H9 (cell line): ENCODE data around the gene HORMAD2. TPM values are rescaled to one million over a fixed set of nuclear protein-coding genes. Genes with fewer than 3 reads are reported as not detected.

Experiments
- DNase-seq: peaks from one replicate; pipeline ENCODE4 v3.0.0-alpha.2; 2017
- H2AFZ ChIP-seq: one replicate; pipeline ENCODE4 v1.6.1; 2013; ENCODE audit warnings: mild to moderate bottlenecking, low read length, control low read depth, moderate library complexity
- H2AK5ac ChIP-seq: 2 replicates; pipeline ENCODE4 v1.6.1; 2013; ENCODE audit warnings: low read length, control low read depth, mixed read lengths; ENCODE audit not compliant: insufficient read length
- H2BK120ac ChIP-seq: one replicate; pipeline ENCODE4 v1.6.1; 2013; ENCODE audit warnings: low read depth, mild to moderate bottlenecking, low read length, control low read depth, inconsistent platforms; ENCODE audit not compliant: poor library complexity, severe bottlenecking
- H2BK12ac ChIP-seq: 2 replicates; pipeline ENCODE4 v1.6.1; 2013; ENCODE audit warnings: low read length, control low read depth, mixed read lengths, low read depth; ENCODE audit not compliant: insufficient read length
- H2BK15ac ChIP-seq: 2 replicates; pipeline ENCODE4 v1.6.1; 2013; ENCODE audit warnings: low read depth, low read length, control low read depth
- H2BK20ac ChIP-seq: one replicate; pipeline ENCODE4 v1.6.1; 2013; ENCODE audit warnings: low read depth, mild to moderate bottlenecking, low read length, control low read depth, inconsistent platforms; ENCODE audit not compliant: poor library complexity, severe bottlenecking
- H2BK5ac ChIP-seq: 2 replicates; pipeline ENCODE4 v1.6.1; 2013; ENCODE audit warnings: low read length, control low read depth, mixed read lengths; ENCODE audit not compliant: insufficient read length
- H3K14ac ChIP-seq: 2 replicates; pipeline ENCODE4 v1.6.1; 2013; ENCODE audit warnings: low read length, control low read depth; ENCODE audit not compliant: insufficient read depth
- H3K18ac ChIP-seq: 2 replicates; pipeline ENCODE4 v1.6.1; 2013; ENCODE audit warnings: low read depth, mild to moderate bottlenecking, mixed read lengths, low read length, control low read depth; ENCODE audit not compliant: insufficient read length
- H3K23ac ChIP-seq: 2 replicates; pipeline ENCODE4 v1.6.1; 2013; ENCODE audit warnings: low read length, control low read depth, mixed read lengths, low read depth; ENCODE audit not compliant: insufficient read length
- H3K23me2 ChIP-seq: 2 replicates; pipeline ENCODE4 v1.6.1; 2013; ENCODE audit warnings: low read depth, mild to moderate bottlenecking, mixed read lengths, low read length, control low read depth; ENCODE audit not compliant: insufficient read length, poor library complexity, severe bottlenecking
- H3K27ac ChIP-seq: 2 replicates; pipeline ENCODE4 v1.5.1; 2013; ENCODE audit warnings: low read length, control low read depth, mixed read lengths, low read depth; ENCODE audit not compliant: insufficient read length
- H3K27me3 ChIP-seq: 2 replicates; pipeline ENCODE4 v1.6.1; 2013; ENCODE audit warnings: low read length, control low read depth, inconsistent platforms; ENCODE audit not compliant: insufficient read depth
- H3K4ac ChIP-seq: 2 replicates; pipeline ENCODE4 v1.6.1; 2013; ENCODE audit warnings: low read depth, mild to moderate bottlenecking, control low read depth, inconsistent platforms, low read length, moderate library complexity
- H3K4me1 ChIP-seq: 2 replicates; pipeline ENCODE4 v1.6.1; 2013; ENCODE audit warnings: low read length, control low read depth, inconsistent platforms; ENCODE audit not compliant: insufficient read depth
- H3K4me2 ChIP-seq: 2 replicates; pipeline ENCODE4 v1.6.1; 2013; ENCODE audit warnings: low read length, control low read depth, mixed read lengths; ENCODE audit not compliant: insufficient read length, insufficient read depth
- H3K56ac ChIP-seq: 2 replicates; pipeline ENCODE4 v1.6.1; 2013; ENCODE audit warnings: low read depth, mild to moderate bottlenecking, mixed read lengths, low read length, control low read depth; ENCODE audit not compliant: insufficient read length
- H3K79me1 ChIP-seq: 2 replicates; pipeline ENCODE4 v1.6.1; 2013; ENCODE audit warnings: low read depth, mild to moderate bottlenecking, moderate library complexity, low read length, control low read depth, inconsistent platforms; ENCODE audit not compliant: insufficient read depth, poor library complexity, severe bottlenecking
- H3K79me2 ChIP-seq: 2 replicates; pipeline ENCODE4 v1.6.1; 2013; ENCODE audit warnings: low read length, control low read depth, inconsistent platforms; ENCODE audit not compliant: insufficient read depth
- H3K9ac ChIP-seq: 2 replicates; pipeline ENCODE4 v1.6.1; 2013; ENCODE audit warnings: low read length, control low read depth, mixed read lengths; ENCODE audit not compliant: insufficient read length; ENCODE audit errors: extremely low read depth
- H3K9me3 ChIP-seq: one replicate; pipeline ENCODE4 v1.6.1; 2013; ENCODE audit warnings: low read depth, low read length, inconsistent platforms; ENCODE audit not compliant: control insufficient read depth
- H3T11ph ChIP-seq: one replicate; pipeline ENCODE4 v1.6.1; 2013; ENCODE audit warnings: mild to moderate bottlenecking, low read length, control low read depth, inconsistent platforms
- H4K20me1 ChIP-seq: one replicate; pipeline ENCODE4 v1.6.1; 2013; ENCODE audit not compliant: control insufficient read depth, insufficient read length, insufficient read depth
- H4K5ac ChIP-seq: 2 replicates; pipeline ENCODE4 v1.6.1; 2013; ENCODE audit warnings: low read depth, mild to moderate bottlenecking, mixed read lengths, low read length, control low read depth; ENCODE audit not compliant: insufficient read length
- H4K8ac ChIP-seq: replicated peaks from 2 replicates; pipeline ENCODE4 v1.6.1; 2013; ENCODE audit warnings: low read length, control low read depth, mixed read lengths, low read depth; ENCODE audit not compliant: insufficient read length
- H4K91ac ChIP-seq: 2 replicates; pipeline ENCODE4 v1.6.1; 2013; ENCODE audit warnings: low read depth, mild to moderate bottlenecking, moderate library complexity, mixed read lengths, low read length, control low read depth; ENCODE audit not compliant: insufficient read length
- H3K27ac Mint-ChIP-seq, 3 experiments: 2 replicates in 2 of 3; 3 replicates in 1 of 3; pipeline ENCODE4 v1.8.0; 2020 to 2021; ENCODE audit warnings: mixed read lengths in 3 of 3, mild to moderate bottlenecking in 1 of 3, moderate library complexity in 1 of 3
- H3K27me3 Mint-ChIP-seq: 2 replicates; pipeline ENCODE4 v1.8.0; 2021; ENCODE audit warnings: low read depth, mild to moderate bottlenecking, moderate library complexity, mixed read lengths
- H3K36me3 Mint-ChIP-seq, 3 experiments: 2 replicates in 2 of 3; 3 replicates in 1 of 3; pipeline ENCODE4 v1.8.0; 2020 to 2021; ENCODE audit warnings: low read depth in 3 of 3, mixed read lengths in 3 of 3; ENCODE audit not compliant: insufficient read depth in 1 of 3
- H3K4me1 Mint-ChIP-seq, 2 experiments: 2 replicates each; pipeline ENCODE4 v1.8.0; 2020; ENCODE audit warnings: mixed read lengths in 2 of 2
- H3K4me3 Mint-ChIP-seq, 2 experiments: 2 replicates in 1 of 2; 3 replicates in 1 of 2; pipeline ENCODE4 v1.8.0; 2020 to 2021; ENCODE audit warnings: mild to moderate bottlenecking in 2 of 2, mixed read lengths in 2 of 2, moderate library complexity in 1 of 2
- H3K9me3 Mint-ChIP-seq, 2 experiments: 2 replicates in 1 of 2; 3 replicates in 1 of 2; pipeline ENCODE4 v1.8.0; 2020; ENCODE audit warnings: mild to moderate bottlenecking in 2 of 2, mixed read lengths in 2 of 2, moderate library complexity in 1 of 2
- CTCF ChIP-seq: fragments of 200-600 bp; sonication (generic); conservative IDR thresholded peaks from 3 replicates; pipeline ENCODE4 v1.8.0; 2021; ENCODE audit warnings: antibody characterized with exemption, mild to moderate bottlenecking
- WGBS: extraction: QIAGEN DNeasy Blood & Tissue Kit; methylation state at CpG from one replicate; pipeline ENCODE4 v1.1.7; 2013; ENCODE audit warnings: missing lambda C conversion rate, low lambda C conversion rate, mixed read lengths; ENCODE audit not compliant: insufficient read length; ENCODE audit errors: extremely low coverage; 5-methylcytosine and 5-hydroxymethylcytosine counted together
- total RNA-seq: library from RNA; stranded (reverse); gene quantifications from 2 replicates; pipeline ENCODE4 v1.2.1, GENCODE V29; 2021

The HORMAD2 gene
- total RNA-seq, 1 experiment from 2014 or later = not detected

DNA sequence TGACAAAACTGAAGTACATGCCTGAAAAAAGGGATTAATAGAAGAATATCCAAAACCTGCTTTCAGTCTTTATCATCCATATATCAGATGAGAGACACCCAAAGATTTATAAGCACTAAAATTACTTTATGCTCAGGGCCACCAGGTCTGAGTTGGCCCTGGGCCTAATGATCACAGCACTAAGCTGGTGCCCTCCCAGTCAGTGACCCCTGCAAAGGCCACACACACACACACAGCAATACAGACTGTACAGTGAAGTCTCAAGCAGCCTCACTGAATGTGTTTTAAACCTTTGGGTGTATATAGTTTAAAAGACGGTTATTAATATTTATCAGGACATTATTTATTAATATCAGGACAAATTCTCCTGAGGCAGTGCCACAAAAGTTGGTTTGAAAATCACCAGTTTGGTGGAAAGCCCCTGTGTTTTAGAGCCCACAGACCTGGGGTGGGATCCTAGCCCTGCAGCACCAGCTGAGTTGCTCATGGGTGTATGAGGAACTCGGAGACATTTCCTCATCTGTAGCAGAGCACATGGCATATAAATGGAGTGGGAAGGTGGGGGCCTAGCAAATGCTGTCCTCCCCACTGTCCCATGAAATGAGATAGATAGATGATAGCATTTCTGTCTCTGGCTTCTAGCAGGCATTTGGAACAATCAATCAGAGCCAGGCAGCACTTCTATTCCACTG lies 48.4 kb upstream of the HORMAD2 start:
- peaks cover 3 to 6% of the 10 kb centered on the region in 2 experiments; a peak in 3 of 4 replicates for H3K4me1 Mint-ChIP-seq
- H3K27me3 ChIP-seq = no peaks in the 10 kb centered on the region
- no peak overlapping the region for H3K4ac ChIP-seq
- H2BK20ac ChIP-seq = no peak overlapping the region
- H3K9me3 ChIP-seq = no peaks in the 10 kb centered on the region
- no peak overlapping the region for H3K9ac ChIP-seq
- H4K20me1 ChIP-seq = no peaks in the 10 kb centered on the region
- no peak overlapping the region for H3K18ac ChIP-seq
- no peak overlapping the region for H3K23ac ChIP-seq
- H3K79me2 ChIP-seq = no peaks in the 10 kb centered on the region
- H3K56ac ChIP-seq = no peak overlapping the region
- 0 out of 2 replicates have a peak, but pooled peaks cover 2% of the 10 kb centered on the region for H3K27me3 Mint-ChIP-seq
- H3K14ac ChIP-seq = no peak overlapping the region
- no peak overlapping the region for H4K8ac ChIP-seq
- H4K5ac ChIP-seq = no peak overlapping the region
- H3K4me1 ChIP-seq = no peaks in the 10 kb centered on the region
- H3K9me3 Mint-ChIP-seq = no peaks in the 10 kb centered on the region
- H2AFZ ChIP-seq = no peak overlapping the region
- H3K23me2 ChIP-seq = no peaks in the 10 kb centered on the region
- H3K27ac ChIP-seq = no peak overlapping the region
- H2BK15ac ChIP-seq = no peak overlapping the region
- no CpG with 5 or more reads among the region's 2 CpGs for WGBS
- H3K4me3 Mint-ChIP-seq = no peak overlapping the region
- no peak for TF ChIP-seq CTCF
- no peak overlapping the region for H2AK5ac ChIP-seq
- 0 out of 7 replicates have a peak overlapping the region, but pooled peaks of 1 of the 3 experiments have one; percentile 17 for H3K27ac Mint-ChIP-seq
- no peak overlapping the region for H3K4me2 ChIP-seq
- H3K36me3 Mint-ChIP-seq = peaks cover 0 to 19% (median 5%) of the 10 kb centered on the region in 3 experiments; a peak in 4 of 7 replicates
- no peak overlapping the region for H4K91ac ChIP-seq
- no peak overlapping the region for H2BK5ac ChIP-seq
- H3K79me1 ChIP-seq = no peaks in the 10 kb centered on the region
- no peak overlapping the region for H2BK12ac ChIP-seq
- H2BK120ac ChIP-seq = no peak overlapping the region
- no peak overlapping the region for H3T11ph ChIP-seq
- DNase-seq = no peak
